Psoas muscle (tissue), 8 donors: ENCODE measurements around the gene COX4I2. TPM values are rescaled to one million over a fixed set of nuclear protein-coding genes. Genes with fewer than 3 reads are reported as not detected.

ENCODE experiments used
- ATAC-seq, 4 donors: fragments of 200-7000 bp; cut with Tn5 transposase; one replicate each; pipeline ENCODE4 v1.9.1; 2020; ENCODE audit warnings: moderate library complexity in 3 of 4, mild to moderate bottlenecking in 2 of 4
- DNase-seq, 2 donors: peaks; one replicate each; pipeline ENCODE4 v3.0.0-alpha.2; 2020
- H3K27ac ChIP-seq: fragments of 200-600 bp; one replicate; pipeline ENCODE4 v1.8.0; 2022
- H3K27me3 ChIP-seq, 3 donors: fragments of 200-600 bp in 1 of 3; one replicate each; pipeline versions ENCODE4 v1.6.1 to v1.8.0; 2013 to 2022; ENCODE audit warnings: low read length in 2 of 3, mild to moderate bottlenecking in 2 of 3, moderate library complexity in 1 of 3; ENCODE audit not compliant: insufficient read depth in 3 of 3
- H3K36me3 ChIP-seq, 2 donors: fragments of 200-600 bp in 1 of 2; one replicate each; pipeline versions ENCODE4 v1.6.1 to v1.8.0; 2013 to 2022; ENCODE audit warnings: low read depth in 1 of 2, mild to moderate bottlenecking in 1 of 2, moderate library complexity in 1 of 2; ENCODE audit not compliant: insufficient read depth in 1 of 2
- H3K4me1 ChIP-seq: fragments of 200-600 bp; one replicate; pipeline ENCODE4 v1.8.0; 2022
- H3K4me3 ChIP-seq: fragments of 200-600 bp; one replicate; pipeline ENCODE4 v1.8.0; 2022; ENCODE audit warnings: mild to moderate bottlenecking
- H3K9me3 ChIP-seq: fragments of 200-600 bp; one replicate; pipeline ENCODE4 v1.8.0; 2022
- WGBS, 3 donors: extraction: QIAGEN DNeasy Blood & Tissue Kit; methylation state at CpG; one replicate each; pipeline versions ENCODE4 v1.1.6 to v1.1.7; 2013; 5-methylcytosine and 5-hydroxymethylcytosine counted together
- intact Hi-C, 2 donors: fragments of 100-400 bp; cut with DNase I; formaldehyde crosslinking; loops; one replicate each; pipeline versions ENCODE4 v1.11.0 to v1.14.2; 2022
- polyA plus RNA-seq, 3 donors: library from polyadenylated mRNA; stranded (reverse); fragments of 200-250 nt; gene quantifications; one replicate each; pipeline ENCODE4 v1.2.3, GENCODE V29; 2013
- total RNA-seq, 4 donors: library from RNA; stranded (reverse); fragmentation: NEBNext Ultra II Directional in 2 of 4; extraction: Animal tissue kit (Norgen Biotek cat#: 25700) in 2 of 4; gene quantifications; one replicate each; pipeline versions ENCODE4 v1.2.1 to v1.2.4, GENCODE V29; 2021 to 2023
- TF ChIP-seq, protein P1 (sequence below): fragments of 200-600 bp; IDR thresholded peaks from one replicate; pipeline ENCODE4 v1.8.0; 2022; ENCODE audit warnings: antibody characterized with exemption
- donor health status: healthy with polysubstance abuse.
- donor health status: DM: no; HTN: no; CAD: no; lungs with moderate emphysema.
- donor health status: Bipolar disorder and iron deficiency.
- donor health status: healthy.
- donor health status: DM: yes; HTN: yes; CAD: no.
- donor health status: DM: no; HTN: no; CAD: no.
- donor health status: DM: no; HTN: no; CAD: no.
- donor health status: DM: yes; HTN: yes; CAD: no.

The COX4I2 gene
- total and polyA plus RNA-seq, 7 donors, result 3.5 to 13.2 (median 7.0) TPM

DNA sequence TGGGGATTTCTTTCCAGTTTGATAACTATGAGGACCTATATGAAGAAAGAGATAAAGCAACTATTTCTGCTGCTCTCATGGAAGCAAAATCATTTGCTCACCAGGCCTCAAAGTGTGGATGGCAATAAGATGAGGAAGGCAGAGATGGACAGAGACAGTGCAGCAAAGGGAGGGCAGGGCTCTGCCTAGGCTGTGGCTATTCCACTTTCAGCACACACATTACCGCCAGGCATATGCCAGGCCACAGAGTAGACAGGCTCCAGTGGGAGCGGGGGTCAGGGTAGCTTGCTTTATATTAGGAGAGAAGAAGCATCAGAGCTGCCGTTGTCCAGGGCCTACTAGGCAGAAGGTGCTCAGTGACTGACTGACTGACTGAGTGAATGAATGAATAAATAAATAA is 44.1 kb downstream of the COX4I2 start:
- peaks cover 7 to 21% of the 10 kb centered on the region in 2 donors for H3K36me3 ChIP-seq

GRCh38 chr20:31682352-31682751 is 44.6 kb downstream of the COX4I2 start:
- H3K36me3 ChIP-seq, result peaks cover 7 to 24% of the 10 kb centered on the region in 2 donors
- H3K27me3 ChIP-seq, result no peaks in the 10 kb centered on the region
- H3K4me1 ChIP-seq, result peaks cover 45% of the 10 kb centered on the region
- DNase-seq (no peak), ATAC-seq (no peak)
- WGBS, 3 donors, result 95 to 100% (median 100%) methylated on average over 3 of the region's 3 CpGs
- intact Hi-C loops, result no loop called here
- no peak overlapping the region for H3K4me3 ChIP-seq
- H3K27ac ChIP-seq, result no peak overlapping the region
- H3K9me3 ChIP-seq, result no peaks in the 10 kb centered on the region
- TF ChIP-seq, protein P1, sequence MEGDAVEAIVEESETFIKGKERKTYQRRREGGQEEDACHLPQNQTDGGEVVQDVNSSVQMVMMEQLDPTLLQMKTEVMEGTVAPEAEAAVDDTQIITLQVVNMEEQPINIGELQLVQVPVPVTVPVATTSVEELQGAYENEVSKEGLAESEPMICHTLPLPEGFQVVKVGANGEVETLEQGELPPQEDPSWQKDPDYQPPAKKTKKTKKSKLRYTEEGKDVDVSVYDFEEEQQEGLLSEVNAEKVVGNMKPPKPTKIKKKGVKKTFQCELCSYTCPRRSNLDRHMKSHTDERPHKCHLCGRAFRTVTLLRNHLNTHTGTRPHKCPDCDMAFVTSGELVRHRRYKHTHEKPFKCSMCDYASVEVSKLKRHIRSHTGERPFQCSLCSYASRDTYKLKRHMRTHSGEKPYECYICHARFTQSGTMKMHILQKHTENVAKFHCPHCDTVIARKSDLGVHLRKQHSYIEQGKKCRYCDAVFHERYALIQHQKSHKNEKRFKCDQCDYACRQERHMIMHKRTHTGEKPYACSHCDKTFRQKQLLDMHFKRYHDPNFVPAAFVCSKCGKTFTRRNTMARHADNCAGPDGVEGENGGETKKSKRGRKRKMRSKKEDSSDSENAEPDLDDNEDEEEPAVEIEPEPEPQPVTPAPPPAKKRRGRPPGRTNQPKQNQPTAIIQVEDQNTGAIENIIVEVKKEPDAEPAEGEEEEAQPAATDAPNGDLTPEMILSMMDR, result no peak

More for the DNA sequence above, 44.1 kb downstream of the COX4I2 start:
- H3K4me1 ChIP-seq, result peaks cover 45% of the 10 kb centered on the region
- H3K4me3 ChIP-seq, result no peak overlapping the region
- WGBS, 3 donors, result 91 to 94% (median 93%) methylated on average over 3 of the region's 3 CpGs
- TF ChIP-seq, protein P1, result no peak
- no peaks in the 10 kb centered on the region for H3K9me3 ChIP-seq
- H3K27me3 ChIP-seq, result no peaks in the 10 kb centered on the region
- DNase-seq, result no peak
- intact Hi-C loops, result no loop called here
- no peak for ATAC-seq
- no peak overlapping the region for H3K27ac ChIP-seq

DNA sequence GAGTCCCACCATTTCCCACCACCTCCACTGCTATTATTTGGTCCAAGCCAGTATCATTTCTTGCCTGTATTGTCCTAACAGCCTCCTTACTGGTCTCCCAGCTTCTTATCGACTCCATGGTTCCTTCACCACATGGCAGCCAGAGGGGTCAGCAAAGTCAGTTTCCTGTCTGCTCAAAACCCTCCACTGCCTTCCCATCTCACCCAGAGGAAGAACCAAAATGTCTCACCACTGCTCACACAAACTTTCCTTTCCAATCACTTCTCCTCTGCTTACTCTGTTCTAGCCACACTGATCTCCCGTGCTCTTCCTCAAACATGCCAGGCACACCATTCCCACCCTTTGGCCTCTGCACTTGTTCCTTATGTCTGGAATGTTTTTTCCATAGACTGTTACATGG is 45.2 kb downstream of the COX4I2 start:
- TF ChIP-seq, protein P1, result no peak
- no peaks in the 10 kb centered on the region for H3K27me3 ChIP-seq
- no peaks in the 10 kb centered on the region for H3K9me3 ChIP-seq
- no peak for DNase-seq
- peaks cover 11 to 24% of the 10 kb centered on the region in 2 donors for H3K36me3 ChIP-seq
- H3K4me3 ChIP-seq, result no peak overlapping the region
- intact Hi-C loops, result no loop called here
- ATAC-seq, result no peak
- peaks cover 39% of the 10 kb centered on the region for H3K4me1 ChIP-seq
- WGBS, 3 donors, result 78 to 89% (median 79%) methylated on average over 2 of the region's 2 CpGs
- no peak overlapping the region for H3K27ac ChIP-seq

DNA sequence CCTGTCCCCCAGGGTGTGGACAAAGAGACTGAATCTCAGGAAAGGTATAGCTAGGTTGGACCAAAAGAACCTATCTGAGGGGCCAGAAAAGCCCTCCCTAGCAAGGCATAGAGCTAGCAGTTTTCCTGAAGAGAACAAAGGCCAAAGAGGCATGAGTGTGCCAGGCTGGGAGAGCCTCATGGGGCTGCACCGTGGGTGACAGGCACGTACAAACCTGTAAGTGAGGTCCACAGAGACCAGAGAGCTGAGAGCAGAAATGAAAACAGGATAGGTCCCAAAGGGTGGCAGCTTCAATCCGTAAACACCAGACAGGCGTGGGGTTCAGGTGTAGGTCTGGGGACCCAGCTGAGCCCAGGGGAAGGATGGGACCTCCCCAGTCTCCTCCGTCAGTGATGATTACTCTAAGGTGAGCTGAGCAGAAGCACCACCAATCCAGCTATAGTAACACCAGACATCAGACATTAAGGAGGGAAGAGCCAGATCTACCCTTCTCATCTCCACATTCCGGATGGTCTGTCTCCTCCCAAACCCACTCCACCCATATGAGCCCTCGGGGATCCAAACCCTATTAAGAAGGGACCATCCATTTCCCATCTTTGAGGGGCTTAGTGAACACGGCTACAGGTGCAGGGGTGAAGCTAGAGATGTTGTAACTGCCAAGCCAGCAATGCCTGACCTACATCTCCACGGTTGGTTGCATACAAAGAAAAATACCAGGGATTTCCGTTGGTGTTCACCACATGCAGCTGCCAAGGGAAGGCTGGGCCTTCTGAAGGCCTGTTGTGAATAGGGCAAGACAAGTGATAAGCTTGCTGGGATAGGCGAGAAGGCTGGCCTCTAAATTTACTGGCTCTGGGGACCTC is 46.7 kb downstream of the COX4I2 start:
- intact Hi-C loops, result no loop called here
- Histone ChIP-seq H3K36me3 (peaks cover 13 to 18% of the 10 kb centered on the region in 2 donors), H3K4me1 (peaks cover 35% of the 10 kb centered on the region), H3K27me3 (no peaks in the 10 kb centered on the region), H3K27ac (peak overlapping the region; percentile 42), H3K4me3 (no peak overlapping the region), H3K9me3 (no peaks in the 10 kb centered on the region)
- WGBS, 3 donors, result 70 to 74% (median 72%) methylated on average over 11 of the region's 11 CpGs
- ATAC-seq (peak; percentile 36 to 66 (median 50)), DNase-seq (no peak)
- TF ChIP-seq, protein P1, result no peak
